Lung (tissue), 12 donors: Measurements from ENCODE around the gene MANSC1. TPM values are rescaled to one million over a fixed set of nuclear protein-coding genes. Genes with fewer than 3 reads are reported as not detected.

Source experiments
- ATAC-seq: fragments of 200-7000 bp; cut with Tn5 transposase; one replicate; pipeline ENCODE4 v1.9.1; 2020; ENCODE audit warnings: moderate number of reproducible peaks; ENCODE audit not compliant: insufficient read depth, low FRiP score
- DNase-seq, 3 donors: peaks; one replicate each; pipeline ENCODE4 v3.0.0-alpha.2; 2013 to 2017
- H3K27ac ChIP-seq, 2 donors: one replicate each; pipeline ENCODE4 v1.5.1; 2013; ENCODE audit warnings: mild to moderate bottlenecking in 2 of 2, moderate library complexity in 2 of 2, control low read depth in 1 of 2, inconsistent platforms in 1 of 2, low read depth in 1 of 2, low read length in 1 of 2
- H3K27me3 ChIP-seq, 3 donors: one replicate each; pipeline ENCODE4 v1.5.1; 2013; ENCODE audit warnings: low read length in 2 of 3; ENCODE audit not compliant: control insufficient read depth in 3 of 3, insufficient read depth in 3 of 3
- H3K36me3 ChIP-seq, 4 donors: one replicate each; pipeline ENCODE4 v1.5.1; 2013; ENCODE audit warnings: low read length in 4 of 4, mild to moderate bottlenecking in 1 of 4, moderate library complexity in 1 of 4; ENCODE audit not compliant: control insufficient read depth in 4 of 4, insufficient read depth in 4 of 4
- H3K4me1 ChIP-seq, 5 donors: one replicate each; pipeline ENCODE4 v1.5.1; 2013; ENCODE audit warnings: low read length in 5 of 5, mild to moderate bottlenecking in 2 of 5, moderate library complexity in 1 of 5; ENCODE audit not compliant: control insufficient read depth in 5 of 5, insufficient read depth in 5 of 5
- H3K4me3 ChIP-seq: one replicate; pipeline ENCODE4 v1.5.1; 2013; ENCODE audit warnings: mild to moderate bottlenecking, control low read depth, moderate library complexity
- H3K9ac ChIP-seq, 2 donors: one replicate each; pipeline ENCODE4 v1.5.1; 2013; ENCODE audit warnings: low read length in 2 of 2, control low read depth in 1 of 2; ENCODE audit not compliant: insufficient read depth in 1 of 2
- H3K9me3 ChIP-seq, 4 donors: one replicate each; pipeline ENCODE4 v1.5.1; 2013; ENCODE audit warnings: low read length in 3 of 4, mild to moderate bottlenecking in 1 of 4, moderate library complexity in 1 of 4; ENCODE audit not compliant: control insufficient read depth in 4 of 4, insufficient read depth in 3 of 4
- WGBS, 2 donors: extraction: QIAGEN DNeasy Blood & Tissue Kit; methylation state at CpG; one replicate each; pipeline ENCODE4 v1.1.7; 2013; 5-methylcytosine and 5-hydroxymethylcytosine counted together
- polyA plus RNA-seq, 2 donors: library from polyadenylated mRNA; stranded (reverse); fragments of 200-250 nt; gene quantifications; one replicate each; pipeline ENCODE4 v1.2.1, GENCODE V29; 2013
- total RNA-seq, 2 donors: library from RNA; depleted of rRNA in 1 of 2; stranded (reverse); fragments of >200 nt in 1 of 2; gene quantifications; one replicate each; pipeline ENCODE4 v1.2.1, GENCODE V29; 2014 to 2021
- TF ChIP-seq, protein P1 (sequence below): IDR thresholded peaks from 2 replicates; pipeline ENCODE4 v1.5.1; 2012; ENCODE audit warnings: mild to moderate bottlenecking; ENCODE audit errors: control extremely low read depth, extremely low read depth
- donor health status: control.
- donor health status: control.
- donor health status: Bipolar disorder and iron deficiency.
- donor health status: healthy.
- donor health status: DM: yes; HTN: yes; CAD: no.

MANSC1 gene
- total and polyA plus RNA-seq, 4 donors: 8.0 to 26.7 (median 15.3) TPM

DNA sequence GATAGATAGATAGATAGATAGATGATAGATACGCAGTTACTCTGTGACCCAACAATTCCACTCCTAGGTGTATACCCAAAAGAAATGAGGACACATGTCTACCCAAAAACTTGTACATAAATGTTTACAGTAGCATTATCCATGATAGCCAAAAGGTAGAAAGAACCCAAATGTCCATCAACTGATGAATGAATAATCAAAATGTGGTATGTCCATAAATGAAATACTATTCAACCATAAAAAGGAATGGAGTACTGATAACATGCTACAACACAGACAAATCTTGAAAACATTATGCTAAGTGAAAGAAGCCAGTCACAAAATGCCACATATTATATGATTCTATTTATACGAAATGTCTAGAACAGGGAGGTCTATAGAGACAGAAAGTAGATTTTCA is 47.1 kb downstream of the MANSC1 start:
- Histone ChIP-seq H3K36me3 (no peaks in the 10 kb centered on the region), H3K27me3 (no peaks in the 10 kb centered on the region), H3K27ac (no peak overlapping the region), H3K4me3 (no peak overlapping the region), H3K9me3 (no peaks in the 10 kb centered on the region), H3K4me1 (no peaks in the 10 kb centered on the region), H3K9ac (no peak overlapping the region)
- TF ChIP-seq, protein P1, sequence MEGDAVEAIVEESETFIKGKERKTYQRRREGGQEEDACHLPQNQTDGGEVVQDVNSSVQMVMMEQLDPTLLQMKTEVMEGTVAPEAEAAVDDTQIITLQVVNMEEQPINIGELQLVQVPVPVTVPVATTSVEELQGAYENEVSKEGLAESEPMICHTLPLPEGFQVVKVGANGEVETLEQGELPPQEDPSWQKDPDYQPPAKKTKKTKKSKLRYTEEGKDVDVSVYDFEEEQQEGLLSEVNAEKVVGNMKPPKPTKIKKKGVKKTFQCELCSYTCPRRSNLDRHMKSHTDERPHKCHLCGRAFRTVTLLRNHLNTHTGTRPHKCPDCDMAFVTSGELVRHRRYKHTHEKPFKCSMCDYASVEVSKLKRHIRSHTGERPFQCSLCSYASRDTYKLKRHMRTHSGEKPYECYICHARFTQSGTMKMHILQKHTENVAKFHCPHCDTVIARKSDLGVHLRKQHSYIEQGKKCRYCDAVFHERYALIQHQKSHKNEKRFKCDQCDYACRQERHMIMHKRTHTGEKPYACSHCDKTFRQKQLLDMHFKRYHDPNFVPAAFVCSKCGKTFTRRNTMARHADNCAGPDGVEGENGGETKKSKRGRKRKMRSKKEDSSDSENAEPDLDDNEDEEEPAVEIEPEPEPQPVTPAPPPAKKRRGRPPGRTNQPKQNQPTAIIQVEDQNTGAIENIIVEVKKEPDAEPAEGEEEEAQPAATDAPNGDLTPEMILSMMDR: no peak
- DNase-seq (no peak), ATAC-seq (no peak)
- 98% methylated on average over 2 of the region's 2 CpGs for WGBS, 2 donors

- 98 to 100% methylated on average over 2 of the region's 2 CpGs for WGBS, 2 donors
- Histone ChIP-seq H3K36me3 (no peaks in the 10 kb centered on the region), H3K27me3 (no peaks in the 10 kb centered on the region), H3K4me3 (no peak overlapping the region), H3K27ac (no peak overlapping the region), H3K4me1 (no peaks in the 10 kb centered on the region), H3K9ac (no peak overlapping the region), H3K9me3 (no peaks in the 10 kb centered on the region)
- no peak for ATAC-seq
- no peak for DNase-seq
- TF ChIP-seq, protein P1: no peak
These were observed 48.9 kb downstream of the MANSC1 start for GRCh38 chr12:12301122-12301521.

- TF ChIP-seq, protein P1: no peak
- ATAC-seq: no peak
- 89 to 92% methylated on average over 8 of the region's 8 CpGs for WGBS, 2 donors
These were observed 52.7 kb downstream of the MANSC1 start for GRCh38 chr12:12297201-12297830.

More at GRCh38 chr12:12297201-12297830, 52.7 kb downstream of the MANSC1 start:
- H3K9ac ChIP-seq: no peak overlapping the region
- H3K27ac ChIP-seq: no peak overlapping the region
- no peaks in the 10 kb centered on the region for H3K9me3 ChIP-seq
- no peaks in the 10 kb centered on the region for H3K27me3 ChIP-seq
- H3K4me3 ChIP-seq: no peak overlapping the region
- no peaks in the 10 kb centered on the region for H3K36me3 ChIP-seq
- peaks cover 0 to 8% (median 0%) of the 10 kb centered on the region in 5 donors for H3K4me1 ChIP-seq
- DNase-seq: no peak
